ENCODE data around the gene DDX24. TPM values are rescaled to one million over a fixed set of nuclear protein-coding genes. Genes with fewer than 3 reads are reported as not detected.

DDX24 gene
- total and polyA plus RNA-seq, 2 of the 8 experiments (the other 6 are each of a cell fraction or from before 2014, with no cell fraction given): 89.0 to 201 TPM

DNA sequence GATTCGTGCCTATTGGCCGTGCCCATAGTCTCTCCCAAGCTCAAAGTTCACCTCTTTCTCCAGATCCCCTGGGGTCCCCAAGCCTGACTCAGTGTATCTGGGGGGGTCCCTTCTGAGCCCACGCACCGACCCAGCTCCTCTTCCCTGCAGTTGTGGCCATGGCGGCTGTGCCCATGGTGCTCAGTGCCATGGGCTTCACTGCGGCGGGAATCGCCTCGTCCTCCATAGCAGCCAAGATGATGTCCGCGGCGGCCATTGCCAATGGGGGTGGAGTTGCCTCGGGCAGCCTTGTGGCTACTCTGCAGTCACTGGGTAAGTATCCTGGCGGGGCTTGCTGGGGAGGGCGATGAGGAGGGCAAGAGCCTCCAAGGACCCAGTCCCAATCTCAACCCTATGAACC, 34.6 kb upstream of the DDX24 start:
- no peak for FAIRE-seq
- Histone ChIP-seq H3K23me2 (ENCODE audit: low read depth, low read length) (no peaks in the 10 kb centered on the region), H3K36me3 (ENCODE audit: control insufficient read depth in 2 of 4, insufficient read depth in 4 of 4, low read length in 3 of 4) (no peaks in the 10 kb centered on the region), H4K8ac (ENCODE audit: extremely low read depth, insufficient read depth, low read length) (no peak overlapping the region), H4K20me1 (replicated peaks in 1 of 2; ENCODE audit: control insufficient read depth in 1 of 2, insufficient read depth in 2 of 2, low read length in 2 of 2) (no peaks in the 10 kb centered on the region), H3K79me2 (ENCODE audit: control insufficient read depth in 1 of 2, insufficient read depth in 2 of 2, low read length in 2 of 2) (no peaks in the 10 kb centered on the region), H3K4ac (replicated peaks; ENCODE audit: insufficient read length, low read depth, low read length) (no peak overlapping the region), H2BK5ac (ENCODE audit: low read depth, low read length) (no peak overlapping the region), H3K79me1 (ENCODE audit: low read depth, low read length) (no peaks in the 10 kb centered on the region), H4K91ac (replicated peaks; ENCODE audit: insufficient read length, low read length) (no peak overlapping the region), H3K14ac (ENCODE audit: insufficient read length) (no peak overlapping the region), H3K4me1 (replicated peaks in 1 of 4; ENCODE audit: control insufficient read depth in 3 of 4, insufficient read depth in 4 of 4, low read length in 3 of 4) (no peaks in the 10 kb centered on the region), H3K4me2 (ENCODE audit: insufficient read depth in 1 of 2, low read depth in 2 of 2, low read length in 2 of 2) (no peak overlapping the region), H2BK20ac (ENCODE audit: low read length) (no peak overlapping the region), H2AK5ac (ENCODE audit: low read depth, low read length) (no peak overlapping the region), H2BK12ac (ENCODE audit: low read depth, low read length) (no peak overlapping the region), H3K4me3 (ENCODE audit: extremely low read depth in 1 of 4, insufficient read depth in 2 of 4, low read depth in 3 of 4, low read length in 4 of 4) (no peak overlapping the region), H3K9me3 (ENCODE audit: insufficient read depth in 2 of 2, low read depth in 1 of 2, low read length in 1 of 2) (peaks cover 2 to 7% of the 10 kb centered on the region in 2 experiments; a peak in 1 of 4 replicates), H3K27ac (ENCODE audit: low read depth, low read length) (no peak overlapping the region), H2AFZ (ENCODE audit: low read length) (no peak overlapping the region), H3K23ac (ENCODE audit: insufficient read length) (no peak overlapping the region), H2BK15ac (ENCODE audit: low read length) (no peak overlapping the region), H3K27me3 (replicated peaks in 1 of 4; ENCODE audit: control insufficient read depth in 3 of 4, extremely low read depth in 1 of 4, insufficient read depth in 3 of 4, low read length in 3 of 4) (no peaks in the 10 kb centered on the region; a peak in 1 of 7 replicates), H3K9ac (replicated peaks in 1 of 4; ENCODE audit: extremely low read depth in 1 of 4, low read depth in 3 of 4, low read length in 3 of 4) (no peak overlapping the region), H2BK120ac (replicated peaks; ENCODE audit: low read depth, low read length) (no peak overlapping the region), H4K5ac (ENCODE audit: insufficient read length, low read depth, low read length) (no peak overlapping the region), H3K56ac (replicated peaks; ENCODE audit: insufficient read length, low read depth, low read length) (no peak overlapping the region), H3K18ac (ENCODE audit: extremely low read depth, low read length) (no peak overlapping the region)
- WGBS, 2 experiments (ENCODE audit: extremely low coverage in 1 of 2, insufficient coverage in 1 of 2, insufficient read length in 1 of 2, insufficient replicate concordance in 2 of 2, low coverage in 1 of 2, low lambda C conversion rate in 2 of 2, missing lambda C conversion rate in 1 of 2): 89% methylated on average over 15 of the region's 15 CpGs; no CpG with 5 or more reads in 1 of the 2 experiments
- no peak for DNase-seq (ENCODE audit: low read depth in 1 of 2, low spot score in 2 of 2)
- ChIA-PET POLR2A (ENCODE audit: partially characterized antibody) (interaction anchor here (1.9 to 3.7 kb wide), 2 partner anchors 9 to 13 kb away, joined by 4 to 11 read pairs; partner anchors contain the start of gene IFI27L2), CTCF (ENCODE audit: partially characterized antibody) (interaction anchor here (0.9 to 1.7 kb wide), 6 partner anchors 21 to 112 kb away, joined by 3 to 7 read pairs (median 4); no protein-coding TSS in a partner anchor)
- no peak for TF ChIP-seq TBP (IDR thresholded peaks at IDR 0.05; ENCODE audit: low read depth, low read length)
- no peak for TF ChIP-seq SRF (IDR thresholded peaks at IDR 0.05; ENCODE audit: low read depth, low read length)
- no peak for TF ChIP-seq CREB1 (IDR thresholded peaks at IDR 0.05)
- TF ChIP-seq FOSL1 (IDR thresholded peaks at IDR 0.05; ENCODE audit: insufficient read depth, low read depth, low read length): no peak
- no peak for TF ChIP-seq YY1 (IDR thresholded peaks at IDR 0.05; ENCODE audit: low read depth, low read length)
- TF ChIP-seq, protein P1, sequence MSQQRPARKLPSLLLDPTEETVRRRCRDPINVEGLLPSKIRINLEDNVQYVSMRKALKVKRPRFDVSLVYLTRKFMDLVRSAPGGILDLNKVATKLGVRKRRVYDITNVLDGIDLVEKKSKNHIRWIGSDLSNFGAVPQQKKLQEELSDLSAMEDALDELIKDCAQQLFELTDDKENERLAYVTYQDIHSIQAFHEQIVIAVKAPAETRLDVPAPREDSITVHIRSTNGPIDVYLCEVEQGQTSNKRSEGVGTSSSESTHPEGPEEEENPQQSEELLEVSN (IDR thresholded peaks at IDR 0.05): no peak
- no peak for TF ChIP-seq ZNF274 (IDR thresholded peaks at IDR 0.05; ENCODE audit: borderline replicate concordance, extremely low read depth, low read length)
- no peak for TF ChIP-seq CTBP2 (IDR thresholded peaks at IDR 0.05; ENCODE audit: borderline replicate concordance, insufficient read depth, insufficient read length, low read length)
- TF ChIP-seq CBX5 (IDR thresholded peaks at IDR 0.05; ENCODE audit: low read depth, low read length): no peak
- TF ChIP-seq SP2 (IDR thresholded peaks at IDR 0.05; ENCODE audit: low read length): no peak
- no peak for TF ChIP-seq BRCA1 (IDR thresholded peaks at IDR 0.05; ENCODE audit: low read depth, low read length)
- TF ChIP-seq EZH2 (IDR thresholded peaks at IDR 0.05; ENCODE audit: low read depth, low read length, severe bottlenecking): no peak
- TF ChIP-seq SAP30 (IDR thresholded peaks at IDR 0.05; ENCODE audit: insufficient read depth, insufficient replicate concordance, low read length): no peak
- TF ChIP-seq CHD1 (IDR thresholded peaks at IDR 0.05; ENCODE audit: low read depth, low read length): no peak
- no peak for TF ChIP-seq CEBPB (IDR thresholded peaks at IDR 0.05; ENCODE audit: low read depth, low read length)
